HG02623 (cell line): Measurements from ENCODE around the gene FAM151A.

Experiments
- ATAC-seq: cut with Tn5 transposase; IDR thresholded peaks from one replicate; pipeline ENCODE4 v1.9.1; 2021; ENCODE audit warnings: moderate library complexity; ENCODE audit not compliant: unreplicated experiment

FAM151A gene

DNA sequence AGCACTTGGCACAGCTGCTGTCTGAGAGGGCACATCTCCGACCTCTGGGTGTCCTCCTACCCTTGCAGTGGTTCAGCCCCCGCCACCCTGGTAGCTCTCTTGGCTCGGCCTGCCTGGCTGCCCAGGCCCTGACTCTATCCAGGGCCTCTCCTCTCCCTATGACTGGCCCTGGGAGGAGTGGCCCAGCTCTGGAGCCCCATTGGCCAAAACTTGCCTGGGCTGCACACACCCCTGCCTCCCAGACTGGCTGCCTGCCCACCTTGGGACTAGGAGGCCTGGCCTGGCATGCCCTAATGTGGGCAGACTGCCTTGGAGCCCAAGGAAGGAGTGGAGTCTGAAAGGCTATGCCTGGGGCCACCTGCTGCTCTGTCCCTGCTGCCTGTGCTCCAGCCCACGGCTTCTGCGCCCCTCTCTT lies 41.7 kb downstream of the FAM151A start:
- ATAC-seq = no peak

GRCh38 chr1:54580856-54581550 lies 42.3 kb downstream of the FAM151A start:
- ATAC-seq = no peak

- ATAC-seq = no peak
Measured at GRCh38 chr1:54579337-54579781, 44.0 kb downstream of the FAM151A start.

DNA sequence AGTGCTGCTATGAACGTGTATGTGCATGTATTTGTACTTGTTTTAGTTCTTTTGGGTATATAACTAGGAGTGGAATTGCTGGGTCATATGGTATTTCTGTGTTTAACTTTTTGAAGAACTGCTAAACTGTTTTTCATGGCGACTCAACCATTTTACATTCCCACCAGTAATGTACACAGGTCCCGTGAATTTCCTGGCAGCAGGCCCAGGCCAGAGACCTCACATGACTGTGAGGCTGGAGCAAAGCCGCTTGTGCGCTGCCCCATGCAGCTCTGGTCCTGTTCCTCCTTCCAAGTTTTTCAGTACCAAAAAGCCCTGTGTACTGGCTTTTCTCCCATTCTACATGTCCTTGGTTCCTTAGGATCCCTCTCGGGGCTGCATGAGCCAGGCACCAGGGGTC lies 45.7 kb downstream of the FAM151A start:
- ATAC-seq = no peak

- no peak for ATAC-seq
Measured at GRCh38 chr1:54575605-54576290, 47.6 kb downstream of the FAM151A start.

DNA sequence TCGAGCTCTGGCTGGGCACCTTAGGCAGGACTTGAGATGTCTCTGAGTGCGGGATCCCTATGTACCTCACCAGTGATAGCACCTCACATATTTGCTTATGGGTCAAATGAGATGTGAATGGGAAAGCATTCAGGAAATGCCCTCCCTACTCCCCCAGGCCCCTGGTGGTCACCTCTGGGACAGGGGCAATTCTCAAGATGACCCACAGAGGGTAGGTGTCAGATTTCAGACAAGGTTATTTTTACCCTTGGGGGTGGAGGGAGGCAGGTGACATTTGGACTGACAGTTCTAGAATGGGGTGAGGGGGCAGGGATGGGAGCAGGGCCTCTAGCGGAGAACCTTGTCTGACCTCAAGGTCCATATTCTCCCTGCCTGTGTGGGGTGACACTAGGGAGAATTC lies 48.2 kb downstream of the FAM151A start:
- no peak for ATAC-seq

DNA sequence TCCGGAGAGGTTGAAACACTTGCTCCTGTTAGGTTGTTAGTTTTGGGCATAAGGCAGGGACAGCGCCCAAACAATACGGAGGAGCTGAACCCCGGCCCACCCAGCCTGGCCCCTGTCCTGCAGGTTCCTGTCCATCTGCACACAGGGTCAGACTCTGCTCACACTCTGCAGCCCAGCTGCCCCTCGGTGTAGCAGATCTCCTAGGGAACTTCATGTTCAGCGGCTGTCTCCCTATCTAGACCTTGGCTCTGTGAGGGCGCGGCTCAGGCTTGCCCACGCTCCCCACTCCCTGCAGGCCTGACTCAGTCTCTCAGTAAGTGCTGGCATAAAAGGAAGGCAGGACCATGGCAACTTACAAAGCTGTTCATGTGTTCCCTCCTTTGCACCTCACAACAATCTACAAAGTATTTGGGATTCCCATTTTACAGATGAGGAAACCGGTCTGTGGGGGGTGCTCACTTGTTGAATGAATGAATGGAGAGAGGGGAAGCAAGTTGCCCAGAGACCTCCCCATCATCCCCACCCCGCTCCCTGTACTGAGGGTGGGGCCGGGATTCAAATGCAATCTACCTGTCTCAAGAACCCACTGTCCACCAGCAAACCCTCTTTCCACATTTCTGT lies 49.1 kb downstream of the FAM151A start:
- ATAC-seq = no peak

DNA sequence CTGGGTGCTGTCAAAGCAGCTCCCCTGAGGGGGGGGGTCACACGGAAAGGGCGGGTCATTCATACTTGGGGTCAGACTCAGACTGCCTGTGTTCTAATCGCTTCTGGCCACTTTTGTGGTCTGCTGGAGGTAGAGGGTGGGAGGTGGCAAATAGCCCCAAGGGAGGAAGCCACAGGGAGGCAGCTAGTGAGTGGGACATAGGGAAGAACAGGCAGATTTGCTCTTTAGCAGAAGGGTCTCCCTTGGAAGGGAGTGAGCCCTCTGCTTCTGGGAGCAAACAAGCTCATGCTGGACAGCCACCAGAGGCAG lies 50.8 kb downstream of the FAM151A start:
- no peak for ATAC-seq

DNA sequence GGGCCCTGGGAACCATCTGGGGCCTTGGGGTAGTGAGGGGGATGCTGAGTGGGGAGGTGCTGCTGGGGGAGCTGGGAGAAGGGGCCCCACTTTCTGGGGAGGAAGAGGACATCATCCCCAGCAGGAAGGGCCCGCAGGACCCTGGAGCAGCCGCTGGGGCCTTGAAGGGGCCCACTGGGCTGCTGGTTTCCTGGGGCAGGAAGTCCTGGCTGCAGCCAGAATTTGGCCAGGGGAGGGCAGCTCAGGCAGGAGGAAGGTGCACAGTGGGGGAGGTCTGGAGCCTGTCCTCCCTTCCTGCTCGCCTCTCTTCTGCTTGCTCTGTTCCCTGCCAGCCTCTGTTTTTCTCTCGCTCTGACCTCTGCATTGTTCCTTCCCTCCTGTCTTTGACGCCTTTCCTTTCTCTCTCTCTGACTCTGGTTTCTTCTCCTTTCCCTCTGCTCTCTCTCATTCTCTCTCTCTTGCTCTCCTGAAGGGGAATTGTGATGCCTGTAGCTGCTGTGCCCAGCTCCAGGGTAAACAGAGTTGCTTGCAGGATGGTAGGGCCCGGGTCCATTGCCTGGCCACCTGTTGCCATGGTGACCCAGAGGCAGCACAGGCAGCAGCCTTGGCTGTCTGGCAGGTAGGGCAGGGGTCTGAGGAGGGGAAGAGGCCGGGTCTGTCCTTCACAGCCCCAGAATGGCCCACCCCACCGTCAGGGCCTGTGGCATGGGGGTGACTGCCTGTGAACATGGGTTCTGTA lies 51.4 kb downstream of the FAM151A start:
- ATAC-seq = no peak

DNA sequence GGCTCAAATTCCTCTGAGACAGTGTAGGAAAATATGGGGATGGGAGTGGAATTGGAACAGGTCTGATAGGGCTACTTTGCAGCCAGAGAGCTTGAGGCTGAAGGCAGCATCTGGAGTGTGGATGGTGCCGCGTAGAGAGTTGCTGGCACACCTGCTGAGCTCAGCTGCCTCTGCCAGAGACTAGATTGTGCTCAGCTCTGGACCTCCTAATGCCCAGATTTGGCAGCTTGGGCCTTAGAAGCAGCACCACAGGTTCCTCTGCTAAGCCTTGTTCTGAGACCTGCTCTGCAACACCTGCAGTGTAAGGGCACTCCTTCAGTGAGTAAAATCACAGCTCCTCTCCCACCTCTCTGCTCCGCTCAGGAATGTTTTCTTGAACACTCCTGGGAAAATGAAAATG lies 52.0 kb downstream of the FAM151A start:
- ATAC-seq = no peak

- no peak for ATAC-seq
Measured at GRCh38 chr1:54570161-54570560, 53.2 kb downstream of the FAM151A start.

GRCh38 chr1:54569339-54569738 lies 54.0 kb downstream of the FAM151A start:
- no peak for ATAC-seq

GRCh38 chr1:54567961-54568360 lies 55.4 kb downstream of the FAM151A start:
- no peak for ATAC-seq

GRCh38 chr1:54566438-54567141 lies 56.7 kb downstream of the FAM151A start:
- ATAC-seq = no peak

DNA sequence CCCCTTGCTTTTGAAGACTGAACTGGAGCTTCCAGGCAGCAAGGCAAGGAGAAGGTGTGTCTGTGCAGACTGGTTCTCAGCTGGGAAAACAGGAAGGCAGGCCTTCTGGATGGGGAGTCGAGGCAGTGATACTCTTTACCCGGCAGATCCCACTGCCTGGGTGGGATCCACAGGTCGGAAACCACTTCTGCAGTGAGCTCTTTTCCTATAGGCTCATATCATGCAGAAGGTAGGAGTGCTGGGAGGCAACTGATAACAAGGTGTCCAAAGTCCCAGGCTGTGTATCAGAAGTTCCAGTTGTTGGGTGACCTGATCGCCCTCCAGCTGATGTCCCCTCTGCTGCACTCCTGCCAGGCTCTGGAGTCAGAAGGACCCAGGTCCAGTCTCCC lies 58.2 kb downstream of the FAM151A start:
- no peak for ATAC-seq

DNA sequence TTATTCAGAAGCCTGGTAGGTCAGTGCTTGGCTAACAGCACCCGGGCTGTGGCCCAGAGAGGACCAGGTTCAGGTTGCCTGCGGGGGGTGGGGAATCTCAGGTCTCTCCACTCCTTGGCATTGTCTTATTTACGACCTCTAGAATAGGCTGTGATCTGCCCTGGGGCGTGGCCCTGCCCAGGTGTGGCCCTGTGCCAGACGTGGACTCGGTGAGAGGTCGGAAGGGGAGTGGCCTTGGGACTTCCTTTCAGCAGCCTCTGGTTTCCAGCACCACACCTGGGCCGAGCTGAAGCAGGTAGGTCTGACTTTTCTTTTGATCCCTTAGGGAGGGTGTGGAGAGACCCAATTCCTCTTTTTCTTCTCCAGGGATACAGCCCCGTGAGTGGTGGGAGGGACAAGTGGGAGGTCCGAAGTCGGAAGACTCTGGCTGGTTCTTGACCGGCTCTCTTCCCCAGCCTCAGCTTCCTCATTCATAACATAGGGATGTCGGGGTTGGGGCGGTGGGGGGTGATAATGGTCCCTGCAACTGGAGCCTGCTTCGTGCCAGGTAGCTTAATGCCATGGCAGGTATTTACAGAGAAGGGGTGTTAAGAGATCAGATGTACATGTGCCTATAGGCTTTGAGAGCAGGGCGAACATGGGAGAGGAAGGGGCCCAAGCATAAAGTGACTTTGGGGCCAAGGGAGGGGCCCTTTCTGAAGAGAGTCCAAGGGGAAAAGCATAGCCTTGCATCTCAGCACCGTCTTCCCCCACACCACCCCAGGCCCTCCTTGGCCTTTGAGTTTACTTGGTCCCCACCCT lies 58.8 kb downstream of the FAM151A start:
- ATAC-seq = no peak

GRCh38 chr1:54559771-54560231 lies 63.5 kb downstream of the FAM151A start:
- no peak for ATAC-seq
